ENCODE measurements around the gene TSHZ1.

Gene TSHZ1

GRCh38 chr18:75210274-75211001 lies at the start of gene TSHZ1:
TSHZ1 (plus strand) TSS chr18:75210797; CDS start chr18:75211877, 1,080 bp downstream.
- peak within 1 kb of the TSS; percentile 98 for H3K27ac Mint-ChIP-seq
- no peaks in the 10 kb centered on the region for H3K9me3 Mint-ChIP-seq
- peaks cover 30% of the 10 kb centered on the region for H3K27me3 Mint-ChIP-seq
- CTCF ChIA-PET, result interaction anchor here (1.0 to 1.3 kb wide), 3 partner anchors 34 to 138 kb away, joined by 3 to 4 read pairs (median 4); no protein-coding TSS in a partner anchor
- peaks cover 52% of the 10 kb centered on the region for H3K36me3 Mint-ChIP-seq
- H3K4me1 Mint-ChIP-seq, result peaks cover 69% of the 10 kb centered on the region
- H3K4me3 Mint-ChIP-seq, result peak within 1 kb of the TSS; percentile 99
- peak; percentile 80 for DNase-seq

- CTCF ChIA-PET, result no interaction called here
- Mint-ChIP-seq H3K4me3 (peak overlapping the region; percentile 67), H3K36me3 (no peaks in the 10 kb centered on the region), H3K27ac (no peak overlapping the region), H3K9me3 (no peaks in the 10 kb centered on the region), H3K27me3 (peaks cover 22% of the 10 kb centered on the region), H3K4me1 (peaks cover 10% of the 10 kb centered on the region)
- DNase-seq, result peak; percentile 50
These were observed 49.2 kb upstream of the TSHZ1 start for GRCh38 chr18:75161256-75162028.

GRCh38 chr18:75162467-75162866 lies 48.1 kb upstream of the TSHZ1 start:
- CTCF ChIA-PET, result no interaction called here
- Mint-ChIP-seq H3K27me3 (peaks cover 29% of the 10 kb centered on the region), H3K4me1 (peaks cover 10% of the 10 kb centered on the region), H3K9me3 (no peaks in the 10 kb centered on the region), H3K4me3 (no peak overlapping the region), H3K36me3 (no peaks in the 10 kb centered on the region), H3K27ac (no peak overlapping the region)
- DNase-seq, result no peak

GRCh38 chr18:75162978-75163377 lies 47.6 kb upstream of the TSHZ1 start:
- no peak for DNase-seq
- Mint-ChIP-seq H3K27ac (no peak overlapping the region), H3K4me1 (peaks cover 10% of the 10 kb centered on the region), H3K36me3 (no peaks in the 10 kb centered on the region), H3K27me3 (peaks cover 33% of the 10 kb centered on the region), H3K9me3 (no peaks in the 10 kb centered on the region), H3K4me3 (no peak overlapping the region)
- CTCF ChIA-PET, result no interaction called here

- H3K4me1 Mint-ChIP-seq, result peaks cover 10% of the 10 kb centered on the region
- H3K4me3 Mint-ChIP-seq, result no peak overlapping the region
- no peak for DNase-seq
- H3K27me3 Mint-ChIP-seq, result peaks cover 37% of the 10 kb centered on the region
- CTCF ChIA-PET, result no interaction called here
- no peaks in the 10 kb centered on the region for H3K9me3 Mint-ChIP-seq
- no peaks in the 10 kb centered on the region for H3K36me3 Mint-ChIP-seq
- no peak overlapping the region for H3K27ac Mint-ChIP-seq
These were observed 46.9 kb upstream of the TSHZ1 start for GRCh38 chr18:75163736-75164135.

GRCh38 chr18:75164479-75164878 lies 46.1 kb upstream of the TSHZ1 start:
- peaks cover 33% of the 10 kb centered on the region for H3K27me3 Mint-ChIP-seq
- no peaks in the 10 kb centered on the region for H3K9me3 Mint-ChIP-seq
- CTCF ChIA-PET, result no interaction called here
- no peak overlapping the region for H3K4me3 Mint-ChIP-seq
- H3K27ac Mint-ChIP-seq, result no peak overlapping the region
- DNase-seq, result no peak
- no peaks in the 10 kb centered on the region for H3K36me3 Mint-ChIP-seq
- peaks cover 10% of the 10 kb centered on the region for H3K4me1 Mint-ChIP-seq

GRCh38 chr18:75165926-75166325 lies 44.7 kb upstream of the TSHZ1 start:
- peaks cover 10% of the 10 kb centered on the region for H3K4me1 Mint-ChIP-seq
- no peak overlapping the region for H3K27ac Mint-ChIP-seq
- no peak overlapping the region for H3K4me3 Mint-ChIP-seq
- CTCF ChIA-PET, result no interaction called here
- H3K36me3 Mint-ChIP-seq, result no peaks in the 10 kb centered on the region
- no peak for DNase-seq
- H3K9me3 Mint-ChIP-seq, result no peaks in the 10 kb centered on the region
- H3K27me3 Mint-ChIP-seq, result peaks cover 28% of the 10 kb centered on the region

- no peaks in the 10 kb centered on the region for H3K4me1 Mint-ChIP-seq
- H3K27me3 Mint-ChIP-seq, result peaks cover 28% of the 10 kb centered on the region
- H3K9me3 Mint-ChIP-seq, result no peaks in the 10 kb centered on the region
- CTCF ChIA-PET, result no interaction called here
- H3K27ac Mint-ChIP-seq, result no peak overlapping the region
- DNase-seq, result no peak
- H3K36me3 Mint-ChIP-seq, result no peaks in the 10 kb centered on the region
- H3K4me3 Mint-ChIP-seq, result no peak overlapping the region
These were observed 43.5 kb upstream of the TSHZ1 start for GRCh38 chr18:75167137-75167536.

GRCh38 chr18:75167759-75168618 lies 42.6 kb upstream of the TSHZ1 start:
- Mint-ChIP-seq H3K27ac (no peak overlapping the region), H3K9me3 (no peaks in the 10 kb centered on the region), H3K36me3 (no peaks in the 10 kb centered on the region), H3K4me3 (no peak overlapping the region), H3K4me1 (no peaks in the 10 kb centered on the region), H3K27me3 (peaks cover 33% of the 10 kb centered on the region)
- no peak for DNase-seq
- CTCF ChIA-PET, result no interaction called here

GRCh38 chr18:75168619-75169018 lies 42.0 kb upstream of the TSHZ1 start:
- peaks cover 34% of the 10 kb centered on the region for H3K27me3 Mint-ChIP-seq
- H3K9me3 Mint-ChIP-seq, result no peaks in the 10 kb centered on the region
- no peaks in the 10 kb centered on the region for H3K36me3 Mint-ChIP-seq
- CTCF ChIA-PET, result no interaction called here
- no peak for DNase-seq
- no peak overlapping the region for H3K4me3 Mint-ChIP-seq
- H3K27ac Mint-ChIP-seq, result no peak overlapping the region
- no peaks in the 10 kb centered on the region for H3K4me1 Mint-ChIP-seq

GRCh38 chr18:75169411-75169810 lies 41.2 kb upstream of the TSHZ1 start:
- no peaks in the 10 kb centered on the region for H3K4me1 Mint-ChIP-seq
- CTCF ChIA-PET, result no interaction called here
- no peak for DNase-seq
- H3K4me3 Mint-ChIP-seq, result no peak overlapping the region
- H3K9me3 Mint-ChIP-seq, result no peaks in the 10 kb centered on the region
- peaks cover 29% of the 10 kb centered on the region for H3K27me3 Mint-ChIP-seq
- no peak overlapping the region for H3K27ac Mint-ChIP-seq
- H3K36me3 Mint-ChIP-seq, result no peaks in the 10 kb centered on the region

- DNase-seq, result no peak
- CTCF ChIA-PET, result interaction anchor here (0.7 kb wide), 1 partner anchor 274 kb away, joined by 3 read pairs; no protein-coding TSS in a partner anchor
- no peaks in the 10 kb centered on the region for H3K36me3 Mint-ChIP-seq
- H3K4me3 Mint-ChIP-seq, result no peak overlapping the region
- H3K4me1 Mint-ChIP-seq, result no peaks in the 10 kb centered on the region
- H3K27me3 Mint-ChIP-seq, result peaks cover 29% of the 10 kb centered on the region
- no peak overlapping the region for H3K27ac Mint-ChIP-seq
- H3K9me3 Mint-ChIP-seq, result no peaks in the 10 kb centered on the region
These were observed 40.4 kb upstream of the TSHZ1 start for GRCh38 chr18:75170022-75170789.

- no peaks in the 10 kb centered on the region for H3K4me1 Mint-ChIP-seq
- no peak for DNase-seq
- no peaks in the 10 kb centered on the region for H3K36me3 Mint-ChIP-seq
- H3K27ac Mint-ChIP-seq, result no peak overlapping the region
- no peaks in the 10 kb centered on the region for H3K9me3 Mint-ChIP-seq
- H3K27me3 Mint-ChIP-seq, result peaks cover 29% of the 10 kb centered on the region
- CTCF ChIA-PET, result no interaction called here
- H3K4me3 Mint-ChIP-seq, result no peak overlapping the region
These were observed 39.7 kb upstream of the TSHZ1 start for GRCh38 chr18:75170916-75171315.

All from activated naive CD4-positive, alpha-beta T cell treated with anti-CD3 and anti-CD28 coated beads, Interleukin-2, amount 10 ng/mL, durations not matched to agents 7 days and 5 days (primary cell).